Gastroesophageal sphincter (tissue), 3 donors: ENCODE data around the gene PIGX.

Experiments used
- EP300 ChIP-seq: sonication (generic); formaldehyde crosslinking; IDR thresholded peaks from one replicate; pipeline ENCODE4 v1.6.1; 2017; ENCODE audit warnings: antibody characterized with exemption, mild to moderate bottlenecking
- TF ChIP-seq, protein P1 (sequence below), 4 experiments: fragments of 200-600 bp in 2 of 4; fragments of 450-650 bp in 2 of 4; sonication (generic) in 1 of 4; IDR thresholded peaks; one replicate each; pipeline ENCODE4 v1.5.1; 2017 to 2019; ENCODE audit warnings: antibody characterized with exemption in 4 of 4, mild to moderate bottlenecking in 2 of 4, moderate library complexity in 2 of 4

- TF ChIP-seq, protein P1, sequence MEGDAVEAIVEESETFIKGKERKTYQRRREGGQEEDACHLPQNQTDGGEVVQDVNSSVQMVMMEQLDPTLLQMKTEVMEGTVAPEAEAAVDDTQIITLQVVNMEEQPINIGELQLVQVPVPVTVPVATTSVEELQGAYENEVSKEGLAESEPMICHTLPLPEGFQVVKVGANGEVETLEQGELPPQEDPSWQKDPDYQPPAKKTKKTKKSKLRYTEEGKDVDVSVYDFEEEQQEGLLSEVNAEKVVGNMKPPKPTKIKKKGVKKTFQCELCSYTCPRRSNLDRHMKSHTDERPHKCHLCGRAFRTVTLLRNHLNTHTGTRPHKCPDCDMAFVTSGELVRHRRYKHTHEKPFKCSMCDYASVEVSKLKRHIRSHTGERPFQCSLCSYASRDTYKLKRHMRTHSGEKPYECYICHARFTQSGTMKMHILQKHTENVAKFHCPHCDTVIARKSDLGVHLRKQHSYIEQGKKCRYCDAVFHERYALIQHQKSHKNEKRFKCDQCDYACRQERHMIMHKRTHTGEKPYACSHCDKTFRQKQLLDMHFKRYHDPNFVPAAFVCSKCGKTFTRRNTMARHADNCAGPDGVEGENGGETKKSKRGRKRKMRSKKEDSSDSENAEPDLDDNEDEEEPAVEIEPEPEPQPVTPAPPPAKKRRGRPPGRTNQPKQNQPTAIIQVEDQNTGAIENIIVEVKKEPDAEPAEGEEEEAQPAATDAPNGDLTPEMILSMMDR (IDR thresholded peaks at IDR 0.05) = no peak
- TF ChIP-seq EP300 = no peak
These were observed 14.9 kb downstream of the PIGX start for GRCh38 chr3:196726788-196727675.
